GM23338 (cell line): ENCODE results near the gene CADM4. TPM values are rescaled to one million over a fixed set of nuclear protein-coding genes. Genes with fewer than 3 reads are reported as not detected.

Experiments
- ATAC-seq: fragments of 200-7000 bp; cut with Tn5 transposase; 3 replicates; pipeline ENCODE4 v1.9.1; 2020
- DNase-seq: peaks from one replicate; pipeline ENCODE4 v3.0.0-alpha.2; 2015; ENCODE audit warnings: low spot score
- H2AFZ ChIP-seq: fragments of 200-600 bp; sonication (generic); 2 replicates; pipeline ENCODE4 v1.8.0; 2016; ENCODE audit warnings: antibody characterized with exemption, mild to moderate bottlenecking, moderate library complexity
- H3F3A ChIP-seq: fragments of 200-600 bp; sonication (generic); replicated peaks from 2 replicates; pipeline ENCODE4 v1.8.0; 2017; ENCODE audit warnings: antibody characterized with exemption, mixed run types, low read depth
- H3K27ac ChIP-seq: fragments of 200-600 bp; sonication (generic); 2 replicates; pipeline ENCODE4 v1.6.1; 2016; ENCODE audit warnings: low read depth
- H3K27me3 ChIP-seq: fragments of 200-600 bp; sonication (generic); 2 replicates; pipeline ENCODE4 v1.8.0; 2016; ENCODE audit warnings: mild to moderate bottlenecking, mixed run types, moderate library complexity; ENCODE audit not compliant: insufficient read depth
- H3K36me3 ChIP-seq: fragments of 200-600 bp; sonication (generic); 2 replicates; pipeline ENCODE4 v1.8.0; 2016; ENCODE audit warnings: mild to moderate bottlenecking; ENCODE audit not compliant: insufficient read depth
- H3K4me1 ChIP-seq: fragments of 200-600 bp; sonication (generic); 2 replicates; pipeline ENCODE4 v1.8.0; 2016; ENCODE audit warnings: mild to moderate bottlenecking, moderate library complexity; ENCODE audit not compliant: insufficient read depth
- H3K4me2 ChIP-seq: fragments of 200-600 bp; sonication (generic); 2 replicates; pipeline ENCODE4 v1.7.1; 2017; ENCODE audit warnings: mixed run types
- H3K4me3 ChIP-seq: fragments of 200-600 bp; sonication (generic); 2 replicates; pipeline ENCODE4 v1.6.1; 2016; ENCODE audit warnings: mixed run types
- H3K79me2 ChIP-seq: fragments of 200-600 bp; sonication (generic); replicated peaks from 2 replicates; pipeline ENCODE4 v1.8.0; 2017; ENCODE audit warnings: mild to moderate bottlenecking; ENCODE audit not compliant: insufficient read depth
- H3K9me2 ChIP-seq: fragments of 200-600 bp; sonication (generic); 2 replicates; pipeline ENCODE4 v1.8.0; 2017; ENCODE audit not compliant: insufficient read depth
- H4K20me1 ChIP-seq: fragments of 200-600 bp; sonication (generic); replicated peaks from 2 replicates; pipeline ENCODE4 v1.8.0; 2017; ENCODE audit warnings: mild to moderate bottlenecking; ENCODE audit not compliant: insufficient read depth
- H3K27ac Mint-ChIP-seq: 2 replicates; pipeline ENCODE4 v1.8.0; 2020; ENCODE audit warnings: inconsistent platforms, mild to moderate bottlenecking, moderate library complexity, mixed read lengths
- H3K27me3 Mint-ChIP-seq: 3 replicates; pipeline ENCODE4 v1.8.0; 2022; ENCODE audit warnings: low read depth, mild to moderate bottlenecking, moderate library complexity, mixed read lengths, inconsistent platforms; ENCODE audit not compliant: insufficient read depth, poor library complexity
- H3K36me3 Mint-ChIP-seq: 3 replicates; pipeline ENCODE4 v1.8.0; 2021; ENCODE audit warnings: low read depth, mild to moderate bottlenecking, inconsistent platforms, moderate library complexity, mixed read lengths
- H3K4me1 Mint-ChIP-seq: 3 replicates; pipeline ENCODE4 v1.8.0; 2020; ENCODE audit warnings: mild to moderate bottlenecking, inconsistent platforms, mixed read lengths
- H3K4me3 Mint-ChIP-seq: 3 replicates; pipeline ENCODE4 v1.8.0; 2021; ENCODE audit warnings: moderate library complexity, mild to moderate bottlenecking, inconsistent platforms, mixed read lengths
- H3K9me3 Mint-ChIP-seq: 3 replicates; pipeline ENCODE4 v1.8.0; 2020; ENCODE audit warnings: moderate library complexity, mild to moderate bottlenecking, inconsistent platforms, mixed read lengths
- CREB1 ChIP-seq: fragments of 250-450 bp; sonication (Bioruptor Pico); IDR thresholded peaks from 2 replicates; pipeline ENCODE4 v1.5.0; 2020; ENCODE audit warnings: low read depth, mild to moderate bottlenecking, moderate library complexity
- CTCF ChIP-seq, 2 experiments: fragments of 200-600 bp in 1 of 2; sonication (generic) in 1 of 2; conservative IDR thresholded peaks; 2 replicates each; pipeline versions ENCODE4 v1.5.1 to v1.6.1; 2016 to 2017; ENCODE audit warnings: antibody characterized with exemption in 2 of 2, low read depth in 2 of 2, mild to moderate bottlenecking in 2 of 2, moderate library complexity in 1 of 2
- EZH2 ChIP-seq: fragments of 200-600 bp; sonication (generic); IDR thresholded peaks from one replicate; pipeline ENCODE4 v1.8.0; 2017; ENCODE audit warnings: antibody characterized with exemption, mild to moderate bottlenecking, low read depth; ENCODE audit not compliant: unreplicated experiment
- EZH2phosphoT487 ChIP-seq: fragments of 200-600 bp; sonication (generic); IDR thresholded peaks from one replicate; pipeline ENCODE4 v1.8.1; 2018; ENCODE audit warnings: antibody characterized with exemption; ENCODE audit not compliant: unreplicated experiment
- JUNB ChIP-seq: IDR thresholded peaks from one replicate; pipeline ENCODE4 v1.6.1; 2016; ENCODE audit warnings: antibody characterized with exemption; ENCODE audit not compliant: unreplicated experiment
- NANOG ChIP-seq: IDR thresholded peaks from 2 replicates; pipeline ENCODE4 v1.6.1; 2016; ENCODE audit warnings: antibody characterized with exemption, borderline replicate concordance
- POLR2AphosphoS5 ChIP-seq: IDR thresholded peaks from 2 replicates; pipeline ENCODE4 v1.6.1; 2016; ENCODE audit warnings: antibody characterized with exemption, low read depth
- STAT1 ChIP-seq: IDR thresholded peaks from one replicate; pipeline ENCODE4 v1.6.1; 2016; ENCODE audit warnings: antibody characterized with exemption; ENCODE audit not compliant: unreplicated experiment
- ZNF114 ChIP-seq: fragments of 250-450 bp; sonication (Bioruptor Pico); IDR thresholded peaks from 2 replicates; pipeline ENCODE4 v1.5.0; 2020; ENCODE audit warnings: mild to moderate bottlenecking, moderate library complexity
- ZNF331 ChIP-seq: fragments of 250-450 bp; sonication (Bioruptor Pico); IDR thresholded peaks from 2 replicates; pipeline ENCODE4 v1.5.0; 2020; ENCODE audit warnings: low read depth, mild to moderate bottlenecking, moderate library complexity
- polyA plus RNA-seq: library from polyadenylated mRNA; unstranded; fragments of >200 nt; fragmentation: Nextera tagmentation; extraction: Ambion mirVana; gene quantifications from 2 replicates; pipeline ENCODE4 v1.2.1, GENCODE V29; 2016
- total RNA-seq: library from RNA; depleted of rRNA; stranded (reverse); fragments of >200 nt; shearing (Covaris generic); gene quantifications from 2 replicates; pipeline ENCODE4 v1.2.3, GENCODE V29; 2014
- TF ChIP-seq, protein P1 (sequence below): fragments of 250-450 bp; sonication (Bioruptor Pico); IDR thresholded peaks from 2 replicates; pipeline ENCODE4 v1.5.0; 2020; ENCODE audit warnings: mild to moderate bottlenecking, moderate library complexity
- TF ChIP-seq, protein P2 (sequence below): IDR thresholded peaks from one replicate; pipeline ENCODE4 v1.6.1; 2018; ENCODE audit warnings: antibody characterized with exemption; ENCODE audit not compliant: unreplicated experiment
- TF ChIP-seq, protein P3 (sequence below): IDR thresholded peaks from 2 replicates; pipeline ENCODE4 v1.6.1; 2016; ENCODE audit warnings: antibody characterized with exemption

CADM4 gene
- total and polyA plus RNA-seq, 2 experiments from 2014 or later, result 3.7 to 21.2 TPM

DNA sequence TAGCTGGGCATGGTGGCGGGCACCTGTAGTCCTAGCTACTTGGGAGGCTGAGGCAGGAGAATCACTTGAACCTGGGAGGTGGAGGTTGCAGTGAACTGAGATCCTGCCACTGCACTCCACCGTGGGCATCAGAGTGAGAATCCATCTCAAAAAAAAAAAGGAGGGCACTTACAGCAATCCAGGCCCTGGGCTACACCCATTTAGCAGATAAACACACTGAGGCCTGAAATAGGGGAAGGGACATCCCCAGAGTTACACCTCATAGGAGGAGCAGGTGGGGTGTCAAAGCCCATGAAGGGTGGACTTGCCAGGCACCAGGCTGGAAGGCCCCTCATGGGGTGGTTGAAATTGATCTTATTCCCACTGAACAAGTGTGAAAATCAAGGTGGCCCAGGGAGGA is 44.3 kb upstream of the CADM4 start:
- Mint-ChIP-seq H3K9me3 (no peaks in the 10 kb centered on the region; the same call in 2 of the 3 replicates), H3K27ac (no peak overlapping the region), H3K36me3 (no peaks in the 10 kb centered on the region), H3K27me3 (peaks cover 6% of the 10 kb centered on the region), H3K4me1 (no peaks in the 10 kb centered on the region; the same call in 2 of the 3 replicates), H3K4me3 (no peak overlapping the region)
- Histone ChIP-seq H4K20me1 (no peaks in the 10 kb centered on the region), H3K4me3 (no peak overlapping the region), H2AFZ (no peak overlapping the region), H3K79me2 (no peaks in the 10 kb centered on the region), H3K27me3 (no peaks in the 10 kb centered on the region), H3K4me2 (no peak overlapping the region), H3K4me1 (no peaks in the 10 kb centered on the region), H3F3A (no peaks in the 10 kb centered on the region), H3K36me3 (no peaks in the 10 kb centered on the region), H3K9me2 (no peaks in the 10 kb centered on the region), H3K27ac (no peak overlapping the region)
- DNase-seq, result no peak
- TF ChIP-seq, protein P1, sequence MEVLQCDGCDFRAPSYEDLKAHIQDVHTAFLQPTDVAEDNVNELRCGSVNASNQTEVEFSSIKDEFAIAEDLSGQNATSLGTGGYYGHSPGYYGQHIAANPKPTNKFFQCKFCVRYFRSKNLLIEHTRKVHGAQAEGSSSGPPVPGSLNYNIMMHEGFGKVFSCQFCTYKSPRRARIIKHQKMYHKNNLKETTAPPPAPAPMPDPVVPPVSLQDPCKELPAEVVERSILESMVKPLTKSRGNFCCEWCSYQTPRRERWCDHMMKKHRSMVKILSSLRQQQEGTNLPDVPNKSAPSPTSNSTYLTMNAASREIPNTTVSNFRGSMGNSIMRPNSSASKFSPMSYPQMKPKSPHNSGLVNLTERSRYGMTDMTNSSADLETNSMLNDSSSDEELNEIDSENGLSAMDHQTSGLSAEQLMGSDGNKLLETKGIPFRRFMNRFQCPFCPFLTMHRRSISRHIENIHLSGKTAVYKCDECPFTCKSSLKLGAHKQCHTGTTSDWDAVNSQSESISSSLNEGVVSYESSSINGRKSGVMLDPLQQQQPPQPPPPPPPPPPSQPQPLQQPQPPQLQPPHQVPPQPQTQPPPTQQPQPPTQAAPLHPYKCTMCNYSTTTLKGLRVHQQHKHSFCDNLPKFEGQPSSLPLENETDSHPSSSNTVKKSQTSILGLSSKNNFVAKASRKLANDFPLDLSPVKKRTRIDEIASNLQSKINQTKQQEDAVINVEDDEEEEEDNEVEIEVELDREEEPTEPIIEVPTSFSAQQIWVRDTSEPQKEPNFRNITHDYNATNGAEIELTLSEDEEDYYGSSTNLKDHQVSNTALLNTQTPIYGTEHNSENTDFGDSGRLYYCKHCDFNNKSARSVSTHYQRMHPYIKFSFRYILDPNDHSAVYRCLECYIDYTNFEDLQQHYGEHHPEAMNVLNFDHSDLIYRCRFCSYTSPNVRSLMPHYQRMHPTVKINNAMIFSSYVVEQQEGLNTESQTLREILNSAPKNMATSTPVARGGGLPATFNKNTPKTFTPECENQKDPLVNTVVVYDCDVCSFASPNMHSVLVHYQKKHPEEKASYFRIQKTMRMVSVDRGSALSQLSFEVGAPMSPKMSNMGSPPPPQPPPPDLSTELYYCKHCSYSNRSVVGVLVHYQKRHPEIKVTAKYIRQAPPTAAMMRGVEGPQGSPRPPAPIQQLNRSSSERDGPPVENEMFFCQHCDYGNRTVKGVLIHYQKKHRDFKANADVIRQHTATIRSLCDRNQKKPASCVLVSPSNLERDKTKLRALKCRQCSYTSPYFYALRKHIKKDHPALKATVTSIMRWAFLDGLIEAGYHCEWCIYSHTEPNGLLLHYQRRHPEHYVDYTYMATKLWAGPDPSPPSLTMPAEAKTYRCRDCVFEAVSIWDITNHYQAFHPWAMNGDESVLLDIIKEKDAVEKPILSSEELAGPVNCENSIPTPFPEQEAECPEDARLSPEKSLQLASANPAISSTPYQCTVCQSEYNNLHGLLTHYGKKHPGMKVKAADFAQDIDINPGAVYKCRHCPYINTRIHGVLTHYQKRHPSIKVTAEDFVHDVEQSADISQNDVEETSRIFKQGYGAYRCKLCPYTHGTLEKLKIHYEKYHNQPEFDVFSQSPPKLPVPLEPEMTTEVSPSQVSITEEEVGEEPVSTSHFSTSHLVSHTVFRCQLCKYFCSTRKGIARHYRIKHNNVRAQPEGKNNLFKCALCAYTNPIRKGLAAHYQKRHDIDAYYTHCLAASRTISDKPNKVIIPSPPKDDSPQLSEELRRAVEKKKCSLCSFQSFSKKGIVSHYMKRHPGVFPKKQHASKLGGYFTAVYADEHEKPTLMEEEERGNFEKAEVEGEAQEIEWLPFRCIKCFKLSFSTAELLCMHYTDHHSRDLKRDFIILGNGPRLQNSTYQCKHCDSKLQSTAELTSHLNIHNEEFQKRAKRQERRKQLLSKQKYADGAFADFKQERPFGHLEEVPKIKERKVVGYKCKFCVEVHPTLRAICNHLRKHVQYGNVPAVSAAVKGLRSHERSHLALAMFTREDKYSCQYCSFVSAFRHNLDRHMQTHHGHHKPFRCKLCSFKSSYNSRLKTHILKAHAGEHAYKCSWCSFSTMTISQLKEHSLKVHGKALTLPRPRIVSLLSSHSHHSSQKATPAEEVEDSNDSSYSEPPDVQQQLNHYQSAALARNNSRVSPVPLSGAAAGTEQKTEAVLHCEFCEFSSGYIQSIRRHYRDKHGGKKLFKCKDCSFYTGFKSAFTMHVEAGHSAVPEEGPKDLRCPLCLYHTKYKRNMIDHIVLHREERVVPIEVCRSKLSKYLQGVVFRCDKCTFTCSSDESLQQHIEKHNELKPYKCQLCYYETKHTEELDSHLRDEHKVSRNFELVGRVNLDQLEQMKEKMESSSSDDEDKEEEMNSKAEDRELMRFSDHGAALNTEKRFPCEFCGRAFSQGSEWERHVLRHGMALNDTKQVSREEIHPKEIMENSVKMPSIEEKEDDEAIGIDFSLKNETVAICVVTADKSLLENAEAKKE, result no peak
- no peak for TF ChIP-seq CTCF (conservative IDR thresholded peaks at IDR 0.05; ENCODE audit: low read depth in 2 of 2)
- TF ChIP-seq POLR2AphosphoS5, result no peak
- TF ChIP-seq EZH2, result no peak
- TF ChIP-seq EZH2phosphoT487, result no peak
- TF ChIP-seq ZNF331, result no peak
- TF ChIP-seq JUNB, result no peak
- TF ChIP-seq NANOG, result no peak
- TF ChIP-seq STAT1, result no peak
- TF ChIP-seq, protein P2, sequence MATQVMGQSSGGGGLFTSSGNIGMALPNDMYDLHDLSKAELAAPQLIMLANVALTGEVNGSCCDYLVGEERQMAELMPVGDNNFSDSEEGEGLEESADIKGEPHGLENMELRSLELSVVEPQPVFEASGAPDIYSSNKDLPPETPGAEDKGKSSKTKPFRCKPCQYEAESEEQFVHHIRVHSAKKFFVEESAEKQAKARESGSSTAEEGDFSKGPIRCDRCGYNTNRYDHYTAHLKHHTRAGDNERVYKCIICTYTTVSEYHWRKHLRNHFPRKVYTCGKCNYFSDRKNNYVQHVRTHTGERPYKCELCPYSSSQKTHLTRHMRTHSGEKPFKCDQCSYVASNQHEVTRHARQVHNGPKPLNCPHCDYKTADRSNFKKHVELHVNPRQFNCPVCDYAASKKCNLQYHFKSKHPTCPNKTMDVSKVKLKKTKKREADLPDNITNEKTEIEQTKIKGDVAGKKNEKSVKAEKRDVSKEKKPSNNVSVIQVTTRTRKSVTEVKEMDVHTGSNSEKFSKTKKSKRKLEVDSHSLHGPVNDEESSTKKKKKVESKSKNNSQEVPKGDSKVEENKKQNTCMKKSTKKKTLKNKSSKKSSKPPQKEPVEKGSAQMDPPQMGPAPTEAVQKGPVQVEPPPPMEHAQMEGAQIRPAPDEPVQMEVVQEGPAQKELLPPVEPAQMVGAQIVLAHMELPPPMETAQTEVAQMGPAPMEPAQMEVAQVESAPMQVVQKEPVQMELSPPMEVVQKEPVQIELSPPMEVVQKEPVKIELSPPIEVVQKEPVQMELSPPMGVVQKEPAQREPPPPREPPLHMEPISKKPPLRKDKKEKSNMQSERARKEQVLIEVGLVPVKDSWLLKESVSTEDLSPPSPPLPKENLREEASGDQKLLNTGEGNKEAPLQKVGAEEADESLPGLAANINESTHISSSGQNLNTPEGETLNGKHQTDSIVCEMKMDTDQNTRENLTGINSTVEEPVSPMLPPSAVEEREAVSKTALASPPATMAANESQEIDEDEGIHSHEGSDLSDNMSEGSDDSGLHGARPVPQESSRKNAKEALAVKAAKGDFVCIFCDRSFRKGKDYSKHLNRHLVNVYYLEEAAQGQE, result no peak
- TF ChIP-seq, protein P3, sequence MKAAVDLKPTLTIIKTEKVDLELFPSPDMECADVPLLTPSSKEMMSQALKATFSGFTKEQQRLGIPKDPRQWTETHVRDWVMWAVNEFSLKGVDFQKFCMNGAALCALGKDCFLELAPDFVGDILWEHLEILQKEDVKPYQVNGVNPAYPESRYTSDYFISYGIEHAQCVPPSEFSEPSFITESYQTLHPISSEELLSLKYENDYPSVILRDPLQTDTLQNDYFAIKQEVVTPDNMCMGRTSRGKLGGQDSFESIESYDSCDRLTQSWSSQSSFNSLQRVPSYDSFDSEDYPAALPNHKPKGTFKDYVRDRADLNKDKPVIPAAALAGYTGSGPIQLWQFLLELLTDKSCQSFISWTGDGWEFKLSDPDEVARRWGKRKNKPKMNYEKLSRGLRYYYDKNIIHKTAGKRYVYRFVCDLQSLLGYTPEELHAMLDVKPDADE, result no peak
- no peak for TF ChIP-seq CREB1 (CRISPR knock-in tag)
- TF ChIP-seq ZNF114 (CRISPR knock-in tag), result no peak
- no peak for ATAC-seq
